Neural progenitor cell (in vitro differentiated cells): ENCODE results near the gene COLEC11.

Experiments
- CTCF ChIP-seq: fragments of 200-600 bp; sonication (generic); IDR thresholded peaks from 2 replicates; pipeline ENCODE4 v1.5.1; 2017; ENCODE audit warnings: antibody characterized with exemption, mild to moderate bottlenecking
- EZH2 ChIP-seq: fragments of 200-600 bp; sonication (generic); IDR thresholded peaks from 2 replicates; pipeline ENCODE4 v1.6.1; 2017; ENCODE audit warnings: antibody characterized with exemption, mild to moderate bottlenecking, moderate library complexity

- no peak for TF ChIP-seq CTCF
- no peak for TF ChIP-seq EZH2
Measured at GRCh38 chr2:3613524-3613905, 18.6 kb downstream of the COLEC11 start.
